ENCODE results near the gene BMP6. TPM values are rescaled to one million over a fixed set of nuclear protein-coding genes. Genes with fewer than 3 reads are reported as not detected.

Gene BMP6
- total RNA-seq, 1 experiment from 2014 or later, result 13.6 TPM

- in situ Hi-C loops (cut with HindIII; ENCODE audit: low pct_unique_long_range_greater_than_20kb, low sequenced_read_pairs) (no loop called here), intact Hi-C loops (cut with micrococcal nuclease; ENCODE audit: unreplicated experiment) (no loop called here)
- H3K4me1 ChIP-seq (ENCODE audit: control insufficient read depth, insufficient read depth, low read length), result peaks cover 33% of the 10 kb centered on the region
- ATAC-seq, result peak; percentile 43
- H3K9me3 ChIP-seq (ENCODE audit: control insufficient read depth, insufficient read depth, low read depth, low read length), result no peaks in the 10 kb centered on the region
- peak overlapping the region; percentile 91 for H3K27ac ChIP-seq (ENCODE audit: low read length)
- no peaks in the 10 kb centered on the region for H3K27me3 ChIP-seq (ENCODE audit: control insufficient read depth, insufficient read depth, low read length)
- CTCF ChIA-PET, result no interaction called here
- DNase-seq (ENCODE audit: low read depth, low spot score), result peak; percentile 97
- peak overlapping the region; percentile 2 to 35; a peak in 2 of 4 replicates for H3K4me3 ChIP-seq (ENCODE audit: low read depth in 2 of 2, low read length in 2 of 2)
- POLR2A ChIA-PET, result no interaction called here
- no peaks in the 10 kb centered on the region; the same call in 1 of the 2 replicates for H3K36me3 ChIP-seq (ENCODE audit: control insufficient read depth, insufficient read depth, low read length)
- TF ChIP-seq, protein P1, sequence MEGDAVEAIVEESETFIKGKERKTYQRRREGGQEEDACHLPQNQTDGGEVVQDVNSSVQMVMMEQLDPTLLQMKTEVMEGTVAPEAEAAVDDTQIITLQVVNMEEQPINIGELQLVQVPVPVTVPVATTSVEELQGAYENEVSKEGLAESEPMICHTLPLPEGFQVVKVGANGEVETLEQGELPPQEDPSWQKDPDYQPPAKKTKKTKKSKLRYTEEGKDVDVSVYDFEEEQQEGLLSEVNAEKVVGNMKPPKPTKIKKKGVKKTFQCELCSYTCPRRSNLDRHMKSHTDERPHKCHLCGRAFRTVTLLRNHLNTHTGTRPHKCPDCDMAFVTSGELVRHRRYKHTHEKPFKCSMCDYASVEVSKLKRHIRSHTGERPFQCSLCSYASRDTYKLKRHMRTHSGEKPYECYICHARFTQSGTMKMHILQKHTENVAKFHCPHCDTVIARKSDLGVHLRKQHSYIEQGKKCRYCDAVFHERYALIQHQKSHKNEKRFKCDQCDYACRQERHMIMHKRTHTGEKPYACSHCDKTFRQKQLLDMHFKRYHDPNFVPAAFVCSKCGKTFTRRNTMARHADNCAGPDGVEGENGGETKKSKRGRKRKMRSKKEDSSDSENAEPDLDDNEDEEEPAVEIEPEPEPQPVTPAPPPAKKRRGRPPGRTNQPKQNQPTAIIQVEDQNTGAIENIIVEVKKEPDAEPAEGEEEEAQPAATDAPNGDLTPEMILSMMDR (IDR thresholded peaks at IDR 0.05), result no peak
- TF ChIP-seq POLR2AphosphoS5 (IDR thresholded peaks at IDR 0.05; ENCODE audit: low read depth, low read length), result peak; percentile 40; the same call in 1 of the 2 replicates
- no peak for TF ChIP-seq SIN3A (IDR thresholded peaks at IDR 0.05; ENCODE audit: borderline replicate concordance, insufficient read depth, low read depth, low read length)
- no peak for TF ChIP-seq REST (IDR thresholded peaks at IDR 0.05; ENCODE audit: insufficient read depth in 1 of 2, low read depth in 2 of 2, low read length in 1 of 2)
- TF ChIP-seq TCF7L2 (IDR thresholded peaks at IDR 0.05; ENCODE audit: low read depth, low read length), result no peak
- no TSS peak for BruUV-seq (replicated peaks)
Observed at GRCh38 chr6:7730784-7731227, 4.9 kb downstream of the BMP6 start.

GRCh38 chr6:7731294-7731693 is 5.4 kb downstream of the BMP6 start:
- in situ Hi-C loops (cut with HindIII; ENCODE audit: low pct_unique_long_range_greater_than_20kb, low sequenced_read_pairs) (no loop called here), intact Hi-C loops (cut with micrococcal nuclease; ENCODE audit: unreplicated experiment) (no loop called here)
- H3K9me3 ChIP-seq (ENCODE audit: control insufficient read depth, insufficient read depth, low read depth, low read length), result no peaks in the 10 kb centered on the region
- POLR2A ChIA-PET, result no interaction called here
- peak overlapping the region in 1 of 2 experiments; percentile 35; a peak in 2 of 4 replicates for H3K4me3 ChIP-seq (ENCODE audit: low read depth in 2 of 2, low read length in 2 of 2)
- CTCF ChIA-PET, result no interaction called here
- H3K4me1 ChIP-seq (ENCODE audit: control insufficient read depth, insufficient read depth, low read length), result peaks cover 33% of the 10 kb centered on the region
- H3K27me3 ChIP-seq (ENCODE audit: control insufficient read depth, insufficient read depth, low read length), result no peaks in the 10 kb centered on the region
- no TSS peak for BruUV-seq (replicated peaks)
- no peaks in the 10 kb centered on the region; the same call in 1 of the 2 replicates for H3K36me3 ChIP-seq (ENCODE audit: control insufficient read depth, insufficient read depth, low read length)
- no peak for TF ChIP-seq TCF7L2 (IDR thresholded peaks at IDR 0.05; ENCODE audit: low read depth, low read length)
- no peak for TF ChIP-seq POLR2AphosphoS5 (IDR thresholded peaks at IDR 0.05; ENCODE audit: low read depth, low read length)
- TF ChIP-seq, protein P1 (IDR thresholded peaks at IDR 0.05), result no peak
- TF ChIP-seq REST (IDR thresholded peaks at IDR 0.05; ENCODE audit: insufficient read depth in 1 of 2, low read depth in 2 of 2, low read length in 1 of 2), result no peak
- TF ChIP-seq SIN3A (IDR thresholded peaks at IDR 0.05; ENCODE audit: borderline replicate concordance, insufficient read depth, low read depth, low read length), result no peak
- DNase-seq (ENCODE audit: low read depth, low spot score), result no peak
- peak overlapping the region; percentile 91 for H3K27ac ChIP-seq (ENCODE audit: low read length)
- no peak for ATAC-seq
